HFFc6 (cell line): ENCODE measurements around the gene COPS2. TPM values are rescaled to one million over a fixed set of nuclear protein-coding genes. Genes with fewer than 3 reads are reported as not detected.

ENCODE experiments used
- DNase-seq: peaks from one replicate; pipeline ENCODE4 v3.0.0-alpha.2; 2018
- H3K27ac Mint-ChIP-seq: 2 replicates; pipeline ENCODE4 v1.8.0; 2020; ENCODE audit warnings: mild to moderate bottlenecking, mixed read lengths
- H3K27me3 Mint-ChIP-seq: 2 replicates; pipeline ENCODE4 v1.8.0; 2021; ENCODE audit warnings: mild to moderate bottlenecking, moderate library complexity, mixed read lengths; ENCODE audit not compliant: insufficient read depth
- H3K36me3 Mint-ChIP-seq: 2 replicates; pipeline ENCODE4 v1.8.0; 2021; ENCODE audit warnings: low read depth, mixed read lengths
- H3K4me1 Mint-ChIP-seq: 2 replicates; pipeline ENCODE4 v1.8.0; 2020; ENCODE audit warnings: low read depth, mixed read lengths
- H3K4me3 Mint-ChIP-seq: 2 replicates; pipeline ENCODE4 v1.8.0; 2020; ENCODE audit warnings: mild to moderate bottlenecking, moderate library complexity, mixed read lengths
- H3K9me3 Mint-ChIP-seq: 2 replicates; pipeline ENCODE4 v1.8.0; 2020; ENCODE audit warnings: mild to moderate bottlenecking, mixed read lengths
- total RNA-seq, 6 experiments: library from RNA; stranded (reverse); fragmentation: NEBNext Ultra II Directional; extraction: Animal tissue kit (Norgen Biotek cat#: 25700); gene quantifications; 2 replicates in 1 of 6; 3 replicates in 5 of 6; pipeline ENCODE4 v1.2.3, GENCODE V29; 2021
- TF ChIP-seq, protein P1 (sequence below): fragments of 200-600 bp; sonication (generic); IDR thresholded peaks from 2 replicates; pipeline ENCODE4 v1.5.0; 2021; ENCODE audit warnings: antibody characterized with exemption, mild to moderate bottlenecking

The COPS2 gene
- total RNA-seq, 6 experiments from 2014 or later, result 116 to 126 (median 122) TPM

DNA sequence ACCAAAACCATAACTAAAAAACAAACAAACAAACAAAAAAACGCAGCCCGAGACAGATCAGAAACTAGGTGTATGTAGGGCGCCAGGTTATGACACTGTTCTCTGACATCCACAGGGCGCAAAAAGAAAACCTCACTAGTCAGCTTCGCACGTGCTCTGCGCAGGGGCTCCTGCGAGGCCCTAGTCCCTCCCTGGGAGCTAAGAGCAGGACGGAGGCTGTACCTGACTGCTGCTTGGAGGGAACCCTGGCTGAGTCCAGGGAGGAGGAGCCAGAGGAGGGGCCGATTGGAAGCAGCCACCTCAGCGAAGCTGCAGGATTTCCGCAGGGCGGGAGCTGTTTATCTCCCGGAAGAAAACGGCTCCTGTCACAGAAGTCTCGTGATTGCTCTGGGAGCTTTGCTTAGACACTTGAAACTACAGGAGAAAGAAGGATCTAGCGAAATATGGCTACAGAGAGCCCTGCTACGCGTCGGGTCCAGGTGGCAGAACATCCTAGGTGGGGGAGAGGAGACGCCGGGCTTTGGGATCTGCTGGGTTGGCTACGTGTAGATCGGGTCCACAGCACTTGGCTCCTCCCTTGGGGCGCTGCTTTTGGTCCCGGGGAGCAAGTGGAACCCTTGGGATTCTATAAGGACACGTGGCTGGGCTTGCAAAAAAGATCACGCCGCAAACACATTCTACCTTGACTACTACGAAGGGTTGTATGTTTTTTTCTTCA lies 14.6 kb upstream of the COPS2 start, which contains the start of gene GALK2:
GALK2 (plus strand) TSS at position 368 of the 718 bp plus-strand sequence; CDS start at position 444, 76 bp downstream.
- TF ChIP-seq, protein P1, sequence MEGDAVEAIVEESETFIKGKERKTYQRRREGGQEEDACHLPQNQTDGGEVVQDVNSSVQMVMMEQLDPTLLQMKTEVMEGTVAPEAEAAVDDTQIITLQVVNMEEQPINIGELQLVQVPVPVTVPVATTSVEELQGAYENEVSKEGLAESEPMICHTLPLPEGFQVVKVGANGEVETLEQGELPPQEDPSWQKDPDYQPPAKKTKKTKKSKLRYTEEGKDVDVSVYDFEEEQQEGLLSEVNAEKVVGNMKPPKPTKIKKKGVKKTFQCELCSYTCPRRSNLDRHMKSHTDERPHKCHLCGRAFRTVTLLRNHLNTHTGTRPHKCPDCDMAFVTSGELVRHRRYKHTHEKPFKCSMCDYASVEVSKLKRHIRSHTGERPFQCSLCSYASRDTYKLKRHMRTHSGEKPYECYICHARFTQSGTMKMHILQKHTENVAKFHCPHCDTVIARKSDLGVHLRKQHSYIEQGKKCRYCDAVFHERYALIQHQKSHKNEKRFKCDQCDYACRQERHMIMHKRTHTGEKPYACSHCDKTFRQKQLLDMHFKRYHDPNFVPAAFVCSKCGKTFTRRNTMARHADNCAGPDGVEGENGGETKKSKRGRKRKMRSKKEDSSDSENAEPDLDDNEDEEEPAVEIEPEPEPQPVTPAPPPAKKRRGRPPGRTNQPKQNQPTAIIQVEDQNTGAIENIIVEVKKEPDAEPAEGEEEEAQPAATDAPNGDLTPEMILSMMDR, result no peak
- DNase-seq, result peak; percentile 74
- Mint-ChIP-seq H3K27me3 (no peaks in the 10 kb centered on the region), H3K9me3 (no peaks in the 10 kb centered on the region), H3K4me3 (peak within 1 kb of the TSS; percentile 92), H3K36me3 (no peaks in the 10 kb centered on the region), H3K4me1 (peaks cover 31% of the 10 kb centered on the region), H3K27ac (peak within 1 kb of the TSS; percentile 90)

DNA sequence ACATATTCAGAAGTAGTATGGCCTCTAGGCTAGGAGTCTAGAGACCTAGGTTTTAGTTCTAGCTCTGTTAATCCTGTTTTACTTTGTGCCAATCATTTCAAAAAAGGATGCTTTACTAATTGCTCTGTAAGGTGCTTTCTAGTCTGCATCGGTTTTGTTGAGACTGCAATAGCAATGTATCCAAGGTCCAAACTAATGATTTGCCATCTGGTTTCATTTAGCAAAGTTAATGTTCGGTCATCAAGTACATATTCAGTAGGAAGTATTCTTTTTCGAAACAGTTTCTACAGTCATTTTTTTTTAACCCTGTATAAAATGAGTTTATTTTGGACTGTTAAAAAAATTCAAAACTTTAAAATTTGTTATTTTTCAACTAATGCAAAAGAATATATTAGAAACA lies 12.6 kb upstream of the COPS2 start:
- Mint-ChIP-seq H3K4me3 (no peak overlapping the region), H3K27me3 (no peaks in the 10 kb centered on the region), H3K36me3 (no peaks in the 10 kb centered on the region), H3K9me3 (no peaks in the 10 kb centered on the region), H3K27ac (no peak overlapping the region), H3K4me1 (peaks cover 36% of the 10 kb centered on the region)
- TF ChIP-seq, protein P1, result no peak
- DNase-seq, result no peak

DNA sequence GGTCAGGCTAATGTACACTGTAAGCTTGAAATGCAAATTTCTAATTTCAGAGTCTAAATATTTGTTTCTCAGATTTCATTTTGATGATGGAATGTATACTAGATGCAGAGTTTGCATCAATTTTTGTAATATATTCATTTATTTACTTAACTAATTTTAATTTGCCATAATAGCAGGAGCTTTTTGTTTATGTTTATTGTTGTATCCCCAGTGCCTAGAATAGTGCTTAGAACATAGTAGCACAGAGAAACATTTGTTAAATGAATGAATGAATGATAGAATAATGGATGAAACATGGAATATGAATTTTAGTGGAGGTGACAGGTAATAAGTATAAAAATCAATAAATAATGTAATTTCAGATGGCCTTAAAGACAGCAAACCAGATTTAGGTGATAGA lies 9.5 kb upstream of the COPS2 start:
- Mint-ChIP-seq H3K4me1 (peaks cover 22% of the 10 kb centered on the region), H3K27ac (no peak overlapping the region), H3K27me3 (no peaks in the 10 kb centered on the region), H3K4me3 (no peak overlapping the region), H3K36me3 (peaks cover 8% of the 10 kb centered on the region), H3K9me3 (no peaks in the 10 kb centered on the region)
- DNase-seq, result no peak
- TF ChIP-seq, protein P1, result no peak

DNA sequence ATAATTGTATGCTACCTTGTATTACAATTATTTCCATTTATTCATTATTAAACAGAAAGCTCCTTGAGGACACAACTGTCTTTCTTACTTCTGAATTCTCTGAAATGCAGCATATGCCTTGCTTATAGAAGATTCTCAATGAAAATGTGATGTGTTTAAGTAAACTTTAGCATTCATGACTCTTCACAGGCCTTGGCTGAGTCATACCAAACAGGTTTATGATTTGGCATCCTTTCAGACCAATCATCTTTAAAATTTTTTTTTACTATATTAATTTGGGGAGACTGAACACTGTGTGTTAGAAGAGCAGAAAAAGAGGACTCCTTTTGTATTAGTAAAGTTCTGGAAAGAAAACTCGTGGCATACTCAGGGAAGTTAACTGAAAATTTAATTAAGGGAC lies 8.3 kb upstream of the COPS2 start:
- no peak for DNase-seq
- Mint-ChIP-seq H3K4me1 (peaks cover 15% of the 10 kb centered on the region), H3K27me3 (no peaks in the 10 kb centered on the region), H3K4me3 (no peak overlapping the region), H3K36me3 (peaks cover 8% of the 10 kb centered on the region), H3K27ac (no peak overlapping the region), H3K9me3 (no peaks in the 10 kb centered on the region)
- TF ChIP-seq, protein P1, result no peak

DNA sequence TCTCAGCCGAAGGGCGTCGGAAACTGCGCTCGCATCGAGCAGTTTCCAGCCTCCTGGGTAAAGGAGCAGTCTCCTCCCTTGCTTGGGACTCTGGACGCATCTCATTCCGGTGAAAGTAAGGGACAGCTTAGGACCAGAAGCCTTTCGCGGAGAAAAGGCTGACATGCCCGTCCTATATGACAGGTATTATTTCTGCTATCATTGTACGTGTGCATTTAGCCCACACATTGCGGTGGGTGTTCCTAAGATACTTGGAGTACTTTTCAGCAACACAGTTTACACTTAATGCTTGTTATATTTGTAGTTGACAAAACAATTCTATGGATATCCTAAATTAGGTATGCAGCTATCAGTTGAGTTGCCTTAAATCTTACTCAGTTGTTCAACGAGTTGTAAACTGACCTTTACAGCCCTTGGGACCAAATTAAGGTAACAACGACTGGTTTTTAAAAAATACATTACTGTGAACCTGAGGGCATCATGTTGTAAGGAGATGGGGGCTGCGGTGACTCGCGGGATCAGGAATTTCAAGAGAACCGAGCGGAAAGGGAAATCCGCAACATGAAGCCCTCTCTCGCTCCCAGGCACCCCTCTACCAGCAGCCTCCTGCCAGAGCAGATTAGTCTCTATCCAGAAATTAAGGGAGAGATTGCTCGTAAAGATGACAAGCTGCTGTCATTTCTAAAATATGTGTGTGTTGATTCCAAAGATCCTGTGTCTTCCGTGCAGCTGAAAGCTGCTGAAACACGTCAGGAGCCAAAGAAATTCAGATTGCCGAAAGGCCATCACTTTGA lies 632 bp upstream of the COPS2 start:
- H3K4me3 Mint-ChIP-seq, result peak overlapping the region; percentile 100
- peak overlapping the region; percentile 99 for H3K27ac Mint-ChIP-seq
- peaks cover 2% of the 10 kb centered on the region for H3K27me3 Mint-ChIP-seq
- peak; percentile 25 for DNase-seq
- TF ChIP-seq, protein P1, result no peak
- H3K9me3 Mint-ChIP-seq, result no peaks in the 10 kb centered on the region
- peaks cover 28% of the 10 kb centered on the region for H3K36me3 Mint-ChIP-seq
- peaks cover 52% of the 10 kb centered on the region for H3K4me1 Mint-ChIP-seq
